H9 (cell line): Measurements from ENCODE around the gene IFNL3. TPM values are rescaled to one million over a fixed set of nuclear protein-coding genes. Genes with fewer than 3 reads are reported as not detected.

Experiments used
- DNase-seq: peaks from one replicate; pipeline ENCODE4 v3.0.0-alpha.2; 2017
- H2AFZ ChIP-seq: one replicate; pipeline ENCODE4 v1.6.1; 2013; ENCODE audit warnings: mild to moderate bottlenecking, low read length, control low read depth, moderate library complexity
- H2AK5ac ChIP-seq: 2 replicates; pipeline ENCODE4 v1.6.1; 2013; ENCODE audit warnings: low read length, control low read depth, mixed read lengths; ENCODE audit not compliant: insufficient read length
- H2BK120ac ChIP-seq: one replicate; pipeline ENCODE4 v1.6.1; 2013; ENCODE audit warnings: low read depth, mild to moderate bottlenecking, low read length, control low read depth, inconsistent platforms; ENCODE audit not compliant: poor library complexity, severe bottlenecking
- H2BK12ac ChIP-seq: 2 replicates; pipeline ENCODE4 v1.6.1; 2013; ENCODE audit warnings: low read length, control low read depth, mixed read lengths, low read depth; ENCODE audit not compliant: insufficient read length
- H2BK15ac ChIP-seq: 2 replicates; pipeline ENCODE4 v1.6.1; 2013; ENCODE audit warnings: low read depth, low read length, control low read depth
- H2BK20ac ChIP-seq: one replicate; pipeline ENCODE4 v1.6.1; 2013; ENCODE audit warnings: low read depth, mild to moderate bottlenecking, low read length, control low read depth, inconsistent platforms; ENCODE audit not compliant: poor library complexity, severe bottlenecking
- H2BK5ac ChIP-seq: 2 replicates; pipeline ENCODE4 v1.6.1; 2013; ENCODE audit warnings: low read length, control low read depth, mixed read lengths; ENCODE audit not compliant: insufficient read length
- H3K14ac ChIP-seq: 2 replicates; pipeline ENCODE4 v1.6.1; 2013; ENCODE audit warnings: low read length, control low read depth; ENCODE audit not compliant: insufficient read depth
- H3K18ac ChIP-seq: 2 replicates; pipeline ENCODE4 v1.6.1; 2013; ENCODE audit warnings: low read depth, mild to moderate bottlenecking, mixed read lengths, low read length, control low read depth; ENCODE audit not compliant: insufficient read length
- H3K23ac ChIP-seq: 2 replicates; pipeline ENCODE4 v1.6.1; 2013; ENCODE audit warnings: low read length, control low read depth, mixed read lengths, low read depth; ENCODE audit not compliant: insufficient read length
- H3K23me2 ChIP-seq: 2 replicates; pipeline ENCODE4 v1.6.1; 2013; ENCODE audit warnings: low read depth, mild to moderate bottlenecking, mixed read lengths, low read length, control low read depth; ENCODE audit not compliant: insufficient read length, poor library complexity, severe bottlenecking
- H3K27ac ChIP-seq: 2 replicates; pipeline ENCODE4 v1.5.1; 2013; ENCODE audit warnings: low read length, control low read depth, mixed read lengths, low read depth; ENCODE audit not compliant: insufficient read length
- H3K27me3 ChIP-seq: 2 replicates; pipeline ENCODE4 v1.6.1; 2013; ENCODE audit warnings: low read length, control low read depth, inconsistent platforms; ENCODE audit not compliant: insufficient read depth
- H3K4ac ChIP-seq: 2 replicates; pipeline ENCODE4 v1.6.1; 2013; ENCODE audit warnings: low read depth, mild to moderate bottlenecking, control low read depth, inconsistent platforms, low read length, moderate library complexity
- H3K4me1 ChIP-seq: 2 replicates; pipeline ENCODE4 v1.6.1; 2013; ENCODE audit warnings: low read length, control low read depth, inconsistent platforms; ENCODE audit not compliant: insufficient read depth
- H3K4me2 ChIP-seq: 2 replicates; pipeline ENCODE4 v1.6.1; 2013; ENCODE audit warnings: low read length, control low read depth, mixed read lengths; ENCODE audit not compliant: insufficient read length, insufficient read depth
- H3K56ac ChIP-seq: 2 replicates; pipeline ENCODE4 v1.6.1; 2013; ENCODE audit warnings: low read depth, mild to moderate bottlenecking, mixed read lengths, low read length, control low read depth; ENCODE audit not compliant: insufficient read length
- H3K79me1 ChIP-seq: 2 replicates; pipeline ENCODE4 v1.6.1; 2013; ENCODE audit warnings: low read depth, mild to moderate bottlenecking, moderate library complexity, low read length, control low read depth, inconsistent platforms; ENCODE audit not compliant: insufficient read depth, poor library complexity, severe bottlenecking
- H3K79me2 ChIP-seq: 2 replicates; pipeline ENCODE4 v1.6.1; 2013; ENCODE audit warnings: low read length, control low read depth, inconsistent platforms; ENCODE audit not compliant: insufficient read depth
- H3K9ac ChIP-seq: 2 replicates; pipeline ENCODE4 v1.6.1; 2013; ENCODE audit warnings: low read length, control low read depth, mixed read lengths; ENCODE audit not compliant: insufficient read length; ENCODE audit errors: extremely low read depth
- H3K9me3 ChIP-seq: one replicate; pipeline ENCODE4 v1.6.1; 2013; ENCODE audit warnings: low read depth, low read length, inconsistent platforms; ENCODE audit not compliant: control insufficient read depth
- H3T11ph ChIP-seq: one replicate; pipeline ENCODE4 v1.6.1; 2013; ENCODE audit warnings: mild to moderate bottlenecking, low read length, control low read depth, inconsistent platforms
- H4K20me1 ChIP-seq: one replicate; pipeline ENCODE4 v1.6.1; 2013; ENCODE audit not compliant: control insufficient read depth, insufficient read length, insufficient read depth
- H4K5ac ChIP-seq: 2 replicates; pipeline ENCODE4 v1.6.1; 2013; ENCODE audit warnings: low read depth, mild to moderate bottlenecking, mixed read lengths, low read length, control low read depth; ENCODE audit not compliant: insufficient read length
- H4K8ac ChIP-seq: replicated peaks from 2 replicates; pipeline ENCODE4 v1.6.1; 2013; ENCODE audit warnings: low read length, control low read depth, mixed read lengths, low read depth; ENCODE audit not compliant: insufficient read length
- H4K91ac ChIP-seq: 2 replicates; pipeline ENCODE4 v1.6.1; 2013; ENCODE audit warnings: low read depth, mild to moderate bottlenecking, moderate library complexity, mixed read lengths, low read length, control low read depth; ENCODE audit not compliant: insufficient read length
- H3K27ac Mint-ChIP-seq, 3 experiments: 2 replicates in 2 of 3; 3 replicates in 1 of 3; pipeline ENCODE4 v1.8.0; 2020 to 2021; ENCODE audit warnings: mixed read lengths in 3 of 3, mild to moderate bottlenecking in 1 of 3, moderate library complexity in 1 of 3
- H3K27me3 Mint-ChIP-seq: 2 replicates; pipeline ENCODE4 v1.8.0; 2021; ENCODE audit warnings: low read depth, mild to moderate bottlenecking, moderate library complexity, mixed read lengths
- H3K36me3 Mint-ChIP-seq, 3 experiments: 2 replicates in 2 of 3; 3 replicates in 1 of 3; pipeline ENCODE4 v1.8.0; 2020 to 2021; ENCODE audit warnings: low read depth in 3 of 3, mixed read lengths in 3 of 3; ENCODE audit not compliant: insufficient read depth in 1 of 3
- H3K4me1 Mint-ChIP-seq, 2 experiments: 2 replicates each; pipeline ENCODE4 v1.8.0; 2020; ENCODE audit warnings: mixed read lengths in 2 of 2
- H3K4me3 Mint-ChIP-seq, 2 experiments: 2 replicates in 1 of 2; 3 replicates in 1 of 2; pipeline ENCODE4 v1.8.0; 2020 to 2021; ENCODE audit warnings: mild to moderate bottlenecking in 2 of 2, mixed read lengths in 2 of 2, moderate library complexity in 1 of 2
- H3K9me3 Mint-ChIP-seq, 2 experiments: 2 replicates in 1 of 2; 3 replicates in 1 of 2; pipeline ENCODE4 v1.8.0; 2020; ENCODE audit warnings: mild to moderate bottlenecking in 2 of 2, mixed read lengths in 2 of 2, moderate library complexity in 1 of 2
- CTCF ChIP-seq: fragments of 200-600 bp; sonication (generic); conservative IDR thresholded peaks from 3 replicates; pipeline ENCODE4 v1.8.0; 2021; ENCODE audit warnings: antibody characterized with exemption, mild to moderate bottlenecking
- WGBS: extraction: QIAGEN DNeasy Blood & Tissue Kit; methylation state at CpG from one replicate; pipeline ENCODE4 v1.1.7; 2013; ENCODE audit warnings: missing lambda C conversion rate, low lambda C conversion rate, mixed read lengths; ENCODE audit not compliant: insufficient read length; ENCODE audit errors: extremely low coverage; 5-methylcytosine and 5-hydroxymethylcytosine counted together
- total RNA-seq: library from RNA; stranded (reverse); gene quantifications from 2 replicates; pipeline ENCODE4 v1.2.1, GENCODE V29; 2021

IFNL3 gene
- total RNA-seq, 1 experiment from 2014 or later = not detected

GRCh38 chr19:39212375-39212742 is 32.4 kb downstream of the IFNL3 start:
- Mint-ChIP-seq H3K9me3 (peaks cover 12 to 14% of the 10 kb centered on the region in 2 experiments; a peak in 4 of 5 replicates), H3K4me3 (peak overlapping the region in 1 of 2 experiments; percentile 5; a peak in 1 of 5 replicates), H3K36me3 (peaks cover 0 to 2% (median 0%) of the 10 kb centered on the region in 3 experiments; a peak in 2 of 7 replicates), H3K4me1 (no peaks in the 10 kb centered on the region), H3K27me3 (peaks cover 20% of the 10 kb centered on the region), H3K27ac (peak overlapping the region in 1 of 3 experiments; percentile 40; a peak in 1 of 7 replicates)
- H3K4ac ChIP-seq = no peak overlapping the region
- H3K79me2 ChIP-seq = no peaks in the 10 kb centered on the region
- no peak overlapping the region for H3K14ac ChIP-seq
- no peak overlapping the region for H4K91ac ChIP-seq
- H3K4me1 ChIP-seq = no peaks in the 10 kb centered on the region
- no peak overlapping the region for H2BK20ac ChIP-seq
- H2BK15ac ChIP-seq = no peak overlapping the region
- H3K9me3 ChIP-seq = no peaks in the 10 kb centered on the region
- no peak overlapping the region for H2BK120ac ChIP-seq
- no CpG with 5 or more reads among the region's 8 CpGs for WGBS
- no peaks in the 10 kb centered on the region for H4K20me1 ChIP-seq
- DNase-seq = peak; percentile 70
- H3K23me2 ChIP-seq = no peaks in the 10 kb centered on the region
- no peak overlapping the region for H4K5ac ChIP-seq
- no peak overlapping the region for H3K9ac ChIP-seq
- H3K27ac ChIP-seq = no peak overlapping the region
- no peak overlapping the region for H2BK5ac ChIP-seq
- H3K27me3 ChIP-seq = no peaks in the 10 kb centered on the region
- H3T11ph ChIP-seq = no peak overlapping the region
- peak; percentile 78 for TF ChIP-seq CTCF
- no peak overlapping the region for H2AK5ac ChIP-seq
- H3K79me1 ChIP-seq = no peaks in the 10 kb centered on the region
- no peak overlapping the region for H3K4me2 ChIP-seq
- no peak overlapping the region for H2AFZ ChIP-seq
- no peak overlapping the region for H3K56ac ChIP-seq
- H2BK12ac ChIP-seq = no peak overlapping the region
- H3K18ac ChIP-seq = no peak overlapping the region
- H4K8ac ChIP-seq = no peak overlapping the region
- H3K23ac ChIP-seq = no peak overlapping the region
